GM21737 (cell line): Measurements from ENCODE around the gene AFAP1.

Source experiments
- ATAC-seq: cut with Tn5 transposase; IDR thresholded peaks from one replicate; pipeline ENCODE4 v1.9.1; 2021; ENCODE audit warnings: mild to moderate bottlenecking, moderate library complexity; ENCODE audit not compliant: unreplicated experiment

The AFAP1 gene

DNA sequence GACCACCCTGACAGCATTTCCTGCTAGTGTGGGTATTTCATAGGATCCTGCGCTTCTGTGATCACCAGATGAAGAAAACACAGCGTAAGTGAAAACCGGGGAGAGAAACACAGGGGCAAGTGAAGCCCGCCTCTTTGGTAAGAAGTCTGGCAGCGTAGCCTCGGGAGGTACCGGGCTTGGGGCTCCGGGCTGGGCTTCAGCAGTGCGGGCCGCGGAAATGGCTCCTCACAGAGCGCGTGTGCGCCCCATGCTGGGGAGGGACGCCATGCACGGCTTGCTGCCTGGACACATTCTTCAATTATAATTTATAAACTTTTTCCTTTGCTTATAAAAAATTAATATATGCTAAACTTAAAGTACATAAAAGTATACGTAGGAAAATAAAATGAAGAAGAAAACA is 151.5 kb downstream of the AFAP1 start:
- no peak for ATAC-seq

DNA sequence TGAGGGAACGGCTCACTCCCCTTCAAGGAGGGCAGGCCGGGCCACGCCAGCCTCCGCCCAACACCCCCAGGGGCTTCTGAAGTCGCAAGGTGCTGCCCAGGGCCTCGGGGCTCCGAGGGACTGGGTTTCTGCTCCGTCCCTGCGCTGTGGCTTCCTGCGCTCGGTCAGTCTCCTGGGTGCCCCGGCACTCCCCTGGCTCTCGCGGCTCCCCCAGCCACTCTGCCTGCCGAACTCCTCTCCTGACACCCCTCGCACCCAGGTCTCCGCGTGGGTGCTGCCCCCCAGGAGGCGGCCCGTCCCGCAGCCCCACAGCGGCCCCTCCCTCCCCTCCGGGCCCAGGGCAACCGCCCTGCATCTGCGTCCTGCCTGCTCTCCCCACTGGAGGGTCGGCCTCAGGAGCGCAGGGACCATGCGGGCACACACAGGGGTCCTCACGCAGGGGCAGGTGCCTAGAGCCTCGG is 151.9 kb downstream of the AFAP1 start:
- no peak for ATAC-seq

DNA sequence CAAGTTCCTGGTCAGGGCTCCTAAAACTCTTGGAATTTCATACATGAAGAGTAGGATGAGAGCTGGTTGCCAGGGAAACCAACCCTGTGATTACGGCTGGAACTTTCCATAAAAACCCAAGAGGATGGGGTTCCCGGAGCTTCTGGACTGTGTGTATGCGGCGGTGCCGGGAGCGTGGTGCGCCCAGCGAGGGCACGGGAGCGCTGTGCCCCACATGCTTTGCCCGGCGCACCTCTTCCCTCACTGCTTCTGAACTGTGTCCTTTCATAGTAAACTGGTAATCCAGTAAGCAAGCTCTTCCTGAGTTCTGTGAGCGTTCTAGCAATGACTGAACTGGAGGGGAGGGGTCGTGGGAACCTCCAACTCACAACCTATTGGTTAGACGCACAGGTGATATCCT is 152.6 kb downstream of the AFAP1 start:
- no peak for ATAC-seq

DNA sequence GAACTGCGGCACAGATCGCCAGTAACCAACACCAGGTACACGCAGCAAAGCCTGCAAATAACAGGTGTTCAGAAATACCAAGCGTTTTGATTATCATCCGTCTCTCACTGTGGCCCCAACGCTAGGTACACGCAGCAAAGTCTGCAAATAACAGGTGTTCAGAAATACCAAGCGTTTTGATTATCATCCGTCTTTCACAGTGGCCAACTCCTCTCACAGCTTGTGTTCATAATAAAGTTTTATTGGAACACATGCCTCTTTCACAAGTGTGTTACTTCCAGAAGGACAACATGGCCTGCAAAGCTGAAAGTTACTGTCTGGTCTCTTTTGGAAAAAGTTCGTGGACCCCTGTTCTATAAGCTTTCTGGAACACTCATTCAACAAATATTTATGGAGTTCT is 153.1 kb downstream of the AFAP1 start:
- ATAC-seq: no peak

DNA sequence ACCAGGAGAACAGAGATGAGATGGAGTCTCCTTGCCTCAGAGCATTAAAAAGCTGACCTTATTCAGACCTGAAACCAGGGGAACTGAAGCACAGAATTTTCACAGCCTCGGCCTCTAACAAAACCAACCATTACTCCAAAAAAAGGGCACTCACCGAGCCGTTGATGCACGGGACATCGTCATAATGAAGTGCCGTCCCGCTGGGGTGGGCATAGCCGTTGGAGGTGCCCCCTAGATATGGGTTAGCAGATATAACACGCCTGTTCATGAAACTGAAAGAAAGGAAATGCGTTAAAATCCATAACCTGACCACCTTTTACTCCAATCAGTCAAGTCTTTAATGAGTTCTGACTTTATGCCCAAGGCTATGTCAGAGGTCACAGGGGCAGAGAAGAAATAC is 153.6 kb downstream of the AFAP1 start:
- ATAC-seq: no peak

DNA sequence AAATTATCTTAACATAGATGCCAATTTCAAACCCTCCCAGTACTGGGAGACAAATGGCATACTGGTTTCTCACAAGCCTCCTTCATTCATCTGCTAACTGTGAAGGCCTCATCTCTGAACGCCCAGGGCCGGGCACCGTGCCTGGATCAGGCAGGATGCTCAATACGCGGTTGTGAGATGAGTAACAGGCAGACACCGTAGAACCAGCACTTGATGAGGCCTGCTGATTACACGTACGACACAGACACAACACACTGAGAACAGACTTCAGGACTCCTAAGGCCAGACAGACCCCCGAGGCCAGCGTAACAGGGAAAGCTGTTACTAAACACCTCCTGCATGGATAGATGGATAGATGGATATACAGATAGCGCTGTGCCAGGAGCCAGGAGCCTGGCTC is 154.6 kb downstream of the AFAP1 start:
- no peak for ATAC-seq

DNA sequence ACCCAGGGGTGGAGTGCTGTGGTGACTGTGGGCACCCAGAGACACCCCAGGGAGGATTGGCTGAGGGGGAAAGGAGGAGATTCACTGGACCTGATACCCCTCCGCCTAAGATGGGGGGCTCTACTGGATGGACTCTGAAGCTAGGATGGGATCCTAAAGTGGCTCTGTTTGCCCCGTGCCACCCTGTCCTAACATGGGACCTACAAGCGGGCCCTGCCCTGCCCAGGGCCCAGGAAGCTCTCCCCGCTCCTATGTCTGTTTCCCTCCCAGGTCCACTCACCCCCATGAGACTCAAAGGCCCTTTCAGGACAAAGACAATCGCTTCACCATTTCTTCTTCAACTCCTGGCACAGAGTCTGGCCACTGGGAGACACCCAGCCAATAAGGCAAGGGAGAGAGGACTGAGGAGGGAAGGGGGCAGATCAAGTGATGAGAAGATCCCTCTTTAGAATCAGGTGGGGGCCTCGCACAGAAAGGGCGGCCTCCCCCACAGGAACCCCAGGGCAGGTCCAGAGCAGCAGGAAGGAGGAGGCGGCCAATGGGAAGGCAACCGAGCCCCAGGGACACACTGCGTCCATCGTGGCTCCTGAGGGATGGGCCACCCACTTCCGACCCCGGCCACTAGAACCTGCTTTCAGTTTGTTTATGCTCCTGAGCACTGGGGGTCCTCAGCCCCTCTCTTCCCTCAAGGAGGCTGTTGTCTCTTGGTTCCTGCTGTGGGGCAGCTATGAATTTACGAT is 155.4 kb downstream of the AFAP1 start:
- no peak for ATAC-seq

DNA sequence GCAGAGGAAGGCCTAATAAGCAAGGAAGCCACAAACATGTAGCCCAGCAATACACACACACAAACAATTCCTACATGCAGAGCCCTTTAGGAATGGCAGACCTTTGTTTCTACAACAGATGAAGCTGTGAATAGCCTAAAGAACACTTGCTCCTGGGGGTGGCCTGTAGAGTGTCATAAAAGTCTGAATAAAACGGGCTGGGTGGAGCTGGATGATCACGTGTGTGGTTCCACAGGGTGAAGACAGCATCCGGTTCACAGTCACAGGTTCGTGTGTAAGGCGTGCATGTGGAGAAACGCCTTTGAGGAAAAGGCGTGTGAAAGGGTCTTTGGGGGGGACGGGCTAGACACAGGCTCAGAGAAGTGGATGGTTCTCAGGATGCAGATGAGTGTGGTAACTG is 156.1 kb downstream of the AFAP1 start:
- no peak for ATAC-seq

DNA sequence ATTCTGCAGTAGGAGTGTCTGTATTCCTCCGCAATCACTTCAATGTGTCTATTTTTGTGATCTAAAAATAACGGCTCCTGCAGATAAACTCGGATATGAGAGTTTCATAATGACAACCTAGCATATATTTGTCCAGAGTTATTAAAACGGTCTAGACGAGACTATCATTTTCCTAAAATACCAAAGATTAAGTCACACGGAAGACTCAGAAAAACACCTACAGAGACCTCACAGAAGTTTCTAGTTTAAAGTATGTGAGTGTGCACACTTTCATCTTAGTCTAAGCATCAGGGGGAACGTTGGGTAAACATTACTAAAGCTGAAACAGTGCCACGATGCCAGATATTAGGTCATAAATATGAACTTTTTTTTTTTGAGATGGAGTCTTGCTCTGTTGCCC is 156.9 kb downstream of the AFAP1 start:
- ATAC-seq: no peak

DNA sequence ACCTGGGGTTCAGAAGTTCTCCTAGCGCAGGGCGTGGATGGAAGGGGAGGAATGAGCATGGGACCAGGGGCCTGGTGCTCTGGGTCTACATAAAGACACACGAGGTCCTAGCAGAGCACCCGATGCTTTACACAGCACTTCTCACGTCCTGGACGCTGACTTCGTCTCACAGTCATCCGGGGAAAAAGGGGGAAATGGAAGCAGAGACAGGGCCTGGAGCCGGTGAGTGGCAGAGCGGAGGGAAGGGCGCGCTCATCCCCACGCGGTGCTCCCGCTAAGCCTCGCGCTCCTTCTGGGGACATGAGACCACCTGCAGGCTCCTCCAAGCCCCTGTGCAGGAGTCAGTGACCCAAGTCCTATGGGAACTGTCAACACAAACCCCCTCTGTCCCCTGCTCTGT is 157.7 kb downstream of the AFAP1 start:
- ATAC-seq: no peak

DNA sequence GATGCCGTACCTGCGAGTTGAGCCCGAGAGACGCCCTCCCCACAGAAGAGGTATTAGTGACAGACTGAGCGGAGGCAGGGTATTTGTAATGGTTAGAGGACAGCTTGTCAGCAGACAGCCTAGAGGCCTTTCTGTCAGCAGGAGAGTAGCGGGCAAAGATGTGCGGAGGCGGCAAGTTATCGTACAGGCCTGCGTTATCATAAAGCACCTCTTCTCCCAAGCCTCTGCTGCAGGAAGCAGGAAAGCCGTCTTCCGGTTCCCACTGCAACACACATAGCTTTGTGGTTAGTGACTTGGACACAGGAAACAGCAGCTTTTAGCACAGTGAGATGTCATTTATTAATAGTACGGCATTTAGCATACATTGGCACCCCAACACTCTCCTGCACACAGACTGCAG is 158.3 kb downstream of the AFAP1 start:
- no peak for ATAC-seq

DNA sequence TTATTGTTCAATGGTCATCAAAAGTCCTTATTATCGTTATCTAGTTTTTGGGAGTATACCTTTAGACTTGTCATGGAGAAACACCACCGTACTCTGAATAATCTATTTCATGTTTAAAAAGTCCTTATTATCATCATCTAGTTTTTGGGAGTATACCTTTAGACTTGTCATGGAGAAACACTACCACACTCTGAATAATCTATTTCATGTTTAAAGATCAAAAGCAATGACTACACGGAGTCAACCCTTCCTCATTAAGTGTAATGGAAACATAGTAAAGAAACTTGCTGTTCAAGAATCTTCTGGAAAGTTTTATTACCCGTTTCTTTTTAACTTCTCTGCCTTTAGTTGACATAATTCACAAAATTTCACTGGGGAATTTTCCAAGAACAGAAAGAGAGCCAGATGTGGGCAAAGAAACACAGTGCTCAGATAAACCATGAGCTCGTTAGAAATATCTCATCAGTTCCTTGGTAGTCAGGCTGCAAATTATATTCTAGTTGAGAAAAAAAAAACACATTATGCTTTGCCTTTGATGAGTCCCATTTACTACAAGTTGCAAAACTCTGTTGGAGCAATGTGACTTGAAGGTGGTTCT is 158.8 kb downstream of the AFAP1 start:
- no peak for ATAC-seq

DNA sequence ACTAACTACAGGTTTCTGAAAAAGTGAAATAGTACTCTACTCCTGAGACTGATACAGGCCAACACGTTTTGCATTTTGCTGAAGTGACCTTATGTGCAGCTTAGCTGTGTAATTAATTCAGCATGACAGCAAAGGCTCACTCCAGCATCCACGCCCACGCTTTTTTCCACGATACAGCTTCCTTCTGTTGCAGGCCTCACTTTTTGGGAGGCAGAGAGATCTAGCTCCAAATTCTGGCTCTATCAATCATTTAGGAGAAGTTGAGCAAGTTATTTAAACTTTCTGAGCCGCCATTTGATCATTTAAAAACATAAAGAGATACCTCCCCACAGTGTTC is 160.3 kb downstream of the AFAP1 start:
- no peak for ATAC-seq

DNA sequence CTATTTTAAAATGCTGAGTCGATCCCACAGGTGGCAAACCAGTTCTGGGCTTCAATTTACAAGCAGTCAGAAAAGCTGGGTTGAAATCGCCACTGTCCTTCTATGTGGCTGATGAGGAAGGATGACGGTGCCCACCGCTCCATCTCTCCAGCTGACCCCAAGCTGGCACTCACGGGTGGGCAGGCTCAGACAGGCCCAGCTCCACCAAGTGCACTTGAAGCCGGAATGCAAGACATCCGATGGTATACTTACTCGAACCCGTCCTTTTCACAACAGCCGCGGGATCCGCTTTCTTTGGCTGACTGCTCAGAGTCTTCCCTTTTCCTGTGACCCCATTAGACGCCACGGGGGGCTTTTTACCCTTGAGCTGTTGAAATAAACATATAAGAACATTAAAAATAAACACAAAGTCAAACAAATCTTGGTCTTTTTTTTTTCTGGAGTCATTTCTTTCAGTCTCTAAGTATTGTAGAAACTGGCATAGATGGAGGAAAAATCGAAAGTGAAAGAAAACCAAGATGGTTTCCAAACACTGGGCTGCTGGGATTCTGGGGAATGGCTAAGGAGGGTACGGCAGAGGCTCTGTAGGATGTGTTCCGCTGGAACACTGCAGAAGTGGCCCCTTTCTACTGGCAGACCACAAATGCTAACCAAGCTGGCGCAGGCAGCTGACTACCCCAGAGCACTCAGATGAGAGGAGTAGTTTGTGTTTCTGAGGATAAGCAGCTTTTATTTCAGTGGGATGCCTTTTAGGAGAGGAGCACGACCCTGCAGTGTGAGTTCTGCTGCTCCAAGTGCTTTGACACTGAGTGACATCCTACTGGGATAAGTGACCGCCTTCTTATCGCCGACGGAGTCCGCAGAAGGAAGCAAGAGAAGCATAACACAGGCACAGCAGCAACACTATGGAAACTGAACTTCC is 160.9 kb downstream of the AFAP1 start:
- ATAC-seq: no peak

DNA sequence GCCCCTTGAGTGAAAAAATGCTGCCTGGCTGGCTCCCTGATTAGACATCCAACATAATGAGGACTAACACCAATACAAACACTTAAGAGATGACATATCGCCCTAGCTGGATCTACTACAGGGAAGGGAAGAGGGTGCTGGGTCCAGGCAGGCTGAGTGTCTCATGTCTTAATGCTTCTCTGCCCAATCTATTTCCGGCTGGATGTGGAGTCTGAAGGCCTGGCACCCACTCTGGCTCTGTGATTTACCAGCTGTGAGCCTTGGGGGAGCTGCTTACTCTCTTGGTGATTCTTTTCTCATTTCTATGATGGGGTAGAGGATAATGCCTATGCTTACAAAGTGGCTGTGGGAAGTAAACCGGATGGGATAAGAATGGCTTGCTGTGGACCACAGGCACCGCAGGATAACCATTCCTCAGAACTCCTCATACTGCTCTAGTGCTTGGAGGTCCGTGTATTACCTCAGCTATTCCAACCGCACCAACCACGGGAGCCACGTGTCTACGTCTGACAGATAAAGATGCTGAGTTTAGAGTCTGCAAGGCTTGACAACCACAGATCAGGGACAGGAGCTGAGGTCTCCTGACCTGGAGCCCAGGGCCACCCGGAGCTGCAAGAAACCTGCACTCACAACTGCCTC is 161.7 kb downstream of the AFAP1 start:
- ATAC-seq: no peak

DNA sequence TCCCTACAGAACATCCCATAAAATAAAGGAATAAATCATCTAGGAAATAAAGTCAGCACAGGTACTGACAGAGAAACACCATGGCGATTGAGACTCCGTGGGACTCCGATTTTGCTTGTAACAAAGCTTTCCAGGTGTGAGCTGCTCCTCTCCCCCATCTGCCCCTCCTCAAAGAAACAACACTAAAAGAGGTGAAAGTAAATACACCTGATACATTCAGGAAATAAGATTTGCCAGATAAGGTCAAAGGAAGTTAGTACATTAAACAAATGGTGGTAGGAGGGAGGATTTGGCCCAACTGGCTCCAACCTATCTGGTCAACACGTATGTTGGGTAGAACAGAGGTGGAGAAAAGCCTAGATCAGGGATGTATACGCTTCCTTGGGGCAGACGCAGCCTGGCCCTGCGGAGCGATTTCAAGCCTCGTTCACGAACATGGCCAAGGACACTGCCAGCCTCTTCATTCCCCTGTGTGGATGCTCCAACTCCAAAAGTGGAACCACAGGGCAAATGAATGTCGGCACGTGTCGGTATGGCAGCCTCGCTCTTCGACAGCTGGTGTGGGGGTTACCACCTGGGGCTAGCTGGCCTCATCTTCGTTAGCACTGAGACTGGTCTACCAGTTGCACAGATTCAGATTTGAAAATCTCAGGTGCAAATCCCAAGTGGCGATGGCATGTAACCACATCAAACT is 162.5 kb downstream of the AFAP1 start:
- ATAC-seq: no peak

DNA sequence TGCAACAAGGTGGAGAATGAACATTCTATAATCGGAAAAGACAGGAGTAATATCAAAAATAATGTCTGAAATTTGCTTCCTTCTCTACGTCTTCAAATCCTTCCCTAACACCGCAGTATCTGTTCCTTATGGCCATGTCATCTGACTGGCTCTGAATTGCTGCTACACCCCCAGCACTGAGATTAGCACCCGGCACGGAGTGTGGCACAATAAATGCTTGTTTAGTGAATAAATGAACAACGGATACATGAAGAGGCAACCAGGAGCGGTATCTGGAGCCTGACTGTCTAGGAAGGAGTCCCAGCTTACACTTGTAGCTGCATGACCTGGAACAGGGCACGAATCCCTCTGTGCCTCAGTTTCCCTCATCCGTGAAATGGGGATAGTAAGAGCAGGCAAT is 164.3 kb downstream of the AFAP1 start:
- ATAC-seq: no peak

DNA sequence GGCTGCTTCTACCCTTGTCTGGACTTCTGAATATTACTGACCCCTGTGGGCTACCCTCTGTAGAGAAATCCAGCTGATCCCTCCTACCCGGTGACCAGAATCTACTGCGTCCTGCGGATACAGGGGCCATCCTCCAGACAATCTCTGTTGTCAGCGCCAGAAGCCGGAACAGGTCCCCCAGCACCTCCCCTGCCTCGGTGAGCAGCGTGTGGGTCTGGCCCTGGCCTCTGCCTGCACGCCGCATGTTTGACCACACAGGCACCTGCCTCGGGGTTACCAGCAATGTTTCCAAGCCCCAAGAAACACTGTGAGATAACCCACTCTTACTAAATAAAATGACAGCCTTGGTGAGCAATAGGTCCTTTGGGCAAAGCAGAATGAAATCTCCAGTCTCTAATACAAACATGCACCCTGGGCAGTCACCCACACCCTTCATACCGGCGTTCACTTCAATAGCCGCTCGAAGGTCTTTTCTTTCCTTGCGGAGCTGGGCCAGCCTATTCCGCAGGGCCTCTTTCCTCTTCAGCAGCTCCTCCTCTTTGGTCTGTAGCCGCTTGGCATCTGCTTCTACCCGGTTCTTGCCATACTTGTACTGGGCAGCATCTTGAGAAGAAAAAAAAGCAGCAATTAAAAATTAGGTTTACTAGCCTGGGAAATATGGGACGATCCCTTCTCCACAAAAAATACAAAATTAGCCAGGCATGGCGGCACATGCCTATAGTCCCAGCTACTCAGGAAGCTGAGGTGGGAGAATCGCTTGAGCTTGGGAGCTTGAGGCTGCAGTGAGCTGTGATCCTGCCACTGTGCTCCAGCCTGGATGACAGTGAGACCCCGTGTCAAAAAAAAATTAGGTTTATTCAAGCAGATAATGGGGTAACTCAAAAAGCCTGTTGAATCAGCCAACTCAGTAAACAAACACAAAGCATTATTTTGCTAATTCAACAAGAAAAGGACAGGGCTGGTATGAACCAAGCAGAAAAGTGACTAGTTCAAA is 165.1 kb downstream of the AFAP1 start:
- ATAC-seq: no peak

DNA sequence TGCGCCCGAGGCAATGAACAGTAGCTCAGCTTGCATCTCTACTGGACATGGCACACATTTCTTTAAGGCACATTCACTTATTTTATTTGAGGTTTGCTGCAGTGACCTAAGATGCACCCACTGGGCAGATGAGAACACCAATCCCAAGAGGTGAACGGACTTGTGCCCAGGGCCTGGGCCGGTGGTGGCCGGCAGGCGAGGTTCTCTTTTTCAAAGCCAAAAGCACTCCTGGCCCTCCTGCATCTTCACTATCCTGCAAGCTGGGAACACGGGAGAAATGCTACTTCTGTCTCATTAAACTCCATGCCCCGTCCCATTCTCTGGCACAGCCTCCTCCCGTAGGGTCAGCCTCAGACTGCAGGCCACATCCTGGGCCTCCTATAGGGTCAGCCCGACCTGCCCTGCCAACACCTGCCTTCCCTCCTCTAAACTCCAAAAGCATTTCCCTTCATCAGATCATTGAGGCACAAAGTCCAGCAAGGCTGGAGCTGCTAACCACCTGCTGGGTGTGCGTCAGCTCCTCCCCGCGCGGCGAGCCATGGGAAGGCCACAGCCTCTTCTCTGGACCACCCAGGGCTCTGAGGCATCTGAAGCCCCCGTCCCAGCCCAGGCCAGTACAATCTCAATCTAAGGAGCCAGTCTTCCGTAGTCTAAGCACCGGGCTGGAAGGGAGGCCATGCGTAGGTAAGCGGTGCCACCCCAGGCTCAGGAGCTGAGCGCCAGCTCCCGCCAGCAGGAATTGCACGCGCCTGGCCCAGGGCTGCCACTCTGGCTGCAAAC is 166.1 kb downstream of the AFAP1 start:
- no peak for ATAC-seq
